ENCODE measurements around the gene SLC8B1. TPM values are rescaled to one million over a fixed set of nuclear protein-coding genes. Genes with fewer than 3 reads are reported as not detected.
A peak's percentile ranks its signal among the peaks of the same experiment; 100 is the strongest.

Gene SLC8B1
- total RNA-seq, 2 experiments from 2014 or later = 85.3 to 92.7 TPM

- H3K9me3 Mint-ChIP-seq = no peaks in the 10 kb centered on the region
- no peak for ATAC-seq (ENCODE audit: poor library complexity)
Measured at GRCh38 chr12:113314121-113314529, 20.8 kb downstream of the SLC8B1 start.

GRCh38 chr12:113310489-113310888, 24.4 kb downstream of the SLC8B1 start:
- Mint-ChIP-seq H3K27me3 (no peaks in the 10 kb centered on the region), H3K4me3 (no peak overlapping the region), H3K36me3 (ENCODE audit: low read depth) (peaks cover 89% of the 10 kb centered on the region), H3K27ac (no peak overlapping the region), H3K9me3 (no peaks in the 10 kb centered on the region), H3K4me1 (ENCODE audit: low read depth) (no peaks in the 10 kb centered on the region)
- TF ChIP-seq CTCF (IDR thresholded peaks at IDR 0.05) = no peak
- ChIA-PET CTCF (no interaction called here), POLR2A (no interaction called here)
- Histone ChIP-seq H3K4me1 (ENCODE audit: insufficient read depth, low read length) (no peaks in the 10 kb centered on the region), H3K27ac (ENCODE audit: low read depth in 1 of 2, low read length in 2 of 2) (no peak overlapping the region), H3K4me3 (ENCODE audit: low read length) (no peak overlapping the region), H3K9me3 (ENCODE audit: control insufficient read depth in 1 of 2, insufficient read depth in 1 of 2, low read length in 2 of 2) (no peaks in the 10 kb centered on the region), H3K27me3 (ENCODE audit: control insufficient read depth in 1 of 2, insufficient read depth in 2 of 2, low read length in 2 of 2) (no peaks in the 10 kb centered on the region), H3K36me3 (ENCODE audit: insufficient read depth, low read length) (peaks cover 83% of the 10 kb centered on the region)
- DNase-seq (peak in 1 of 14 experiments; percentile 6), ATAC-seq (ENCODE audit: poor library complexity) (no peak)
- intact Hi-C loops (cut with DNase I, micrococcal nuclease) = loop anchor here in 1 of 2 experiments (2.0 kb wide), 1 partner anchor 114 kb away; no protein-coding TSS in a partner anchor

More at GRCh38 chr12:113314121-113314529, 20.8 kb downstream of the SLC8B1 start:
- intact Hi-C loops (cut with DNase I, micrococcal nuclease) = no loop called here
- Mint-ChIP-seq H3K4me3 (no peak overlapping the region), H3K4me1 (ENCODE audit: low read depth) (peaks cover 5% of the 10 kb centered on the region), H3K36me3 (ENCODE audit: low read depth) (peaks cover 93% of the 10 kb centered on the region), H3K27ac (no peak overlapping the region), H3K27me3 (no peaks in the 10 kb centered on the region)
- Histone ChIP-seq H3K27ac (ENCODE audit: low read depth in 1 of 2, low read length in 2 of 2) (no peak overlapping the region), H3K4me3 (ENCODE audit: low read length) (no peak overlapping the region), H3K27me3 (ENCODE audit: control insufficient read depth in 1 of 2, insufficient read depth in 2 of 2, low read length in 2 of 2) (no peaks in the 10 kb centered on the region), H3K4me1 (ENCODE audit: insufficient read depth, low read length) (no peaks in the 10 kb centered on the region), H3K9me3 (ENCODE audit: control insufficient read depth in 1 of 2, insufficient read depth in 1 of 2, low read length in 2 of 2) (no peaks in the 10 kb centered on the region), H3K36me3 (ENCODE audit: insufficient read depth, low read length) (peaks cover 87% of the 10 kb centered on the region)
- no peak for TF ChIP-seq CTCF (IDR thresholded peaks at IDR 0.05)
- no peak for DNase-seq
- ChIA-PET POLR2A (no interaction called here), CTCF (no interaction called here)

- no peak for DNase-seq
- no peak for ATAC-seq (ENCODE audit: poor library complexity)
- POLR2A ChIA-PET = no interaction called here
- peaks cover 82% of the 10 kb centered on the region for H3K36me3 ChIP-seq (ENCODE audit: insufficient read depth, low read length)
- no peak overlapping the region for H3K4me3 Mint-ChIP-seq
- H3K27me3 ChIP-seq (ENCODE audit: control insufficient read depth in 1 of 2, insufficient read depth in 2 of 2, low read length in 2 of 2) = no peaks in the 10 kb centered on the region
- no peaks in the 10 kb centered on the region for H3K9me3 Mint-ChIP-seq
- H3K36me3 Mint-ChIP-seq (ENCODE audit: low read depth) = peaks cover 82% of the 10 kb centered on the region
- intact Hi-C loops (cut with DNase I, micrococcal nuclease) = no loop called here
- peaks cover 15% of the 10 kb centered on the region for H3K4me1 ChIP-seq (ENCODE audit: insufficient read depth, low read length)
- H3K27ac Mint-ChIP-seq = no peak overlapping the region
- TF ChIP-seq CTCF (IDR thresholded peaks at IDR 0.05) = no peak
- H3K4me3 ChIP-seq (ENCODE audit: low read length) = no peak overlapping the region
- no peaks in the 10 kb centered on the region for H3K9me3 ChIP-seq (ENCODE audit: control insufficient read depth in 1 of 2, insufficient read depth in 1 of 2, low read length in 2 of 2)
- CTCF ChIA-PET = no interaction called here
- H3K27me3 Mint-ChIP-seq = no peaks in the 10 kb centered on the region
- peaks cover 15% of the 10 kb centered on the region for H3K4me1 Mint-ChIP-seq (ENCODE audit: low read depth)
- H3K27ac ChIP-seq (ENCODE audit: low read depth in 1 of 2, low read length in 2 of 2) = no peak overlapping the region
Measured at GRCh38 chr12:113306382-113306781, 28.5 kb downstream of the SLC8B1 start.
